HL-60/S4 treated with phorbol 12-myristate 13-acetate at 8.2 ng/mL for 4 days and 3 days (cell line): Measurements from ENCODE around the gene ADAMTSL3.

ENCODE experiments used
- in situ Hi-C: fragments of 300-500 bp; cut with MboI; formaldehyde crosslinking; loops from 2 replicates; pipeline ENCODE4 v1.15.0; 2022; ENCODE audit warnings: low sequenced_read_pairs

Gene ADAMTSL3

GRCh38 chr15:83653639-83654378, at the start of gene ADAMTSL3:
ADAMTSL3 (plus strand) TSS chr15:83654123; CDS start chr15:83655762, 1,639 bp downstream.
- in situ Hi-C loops, result no loop called here

DNA sequence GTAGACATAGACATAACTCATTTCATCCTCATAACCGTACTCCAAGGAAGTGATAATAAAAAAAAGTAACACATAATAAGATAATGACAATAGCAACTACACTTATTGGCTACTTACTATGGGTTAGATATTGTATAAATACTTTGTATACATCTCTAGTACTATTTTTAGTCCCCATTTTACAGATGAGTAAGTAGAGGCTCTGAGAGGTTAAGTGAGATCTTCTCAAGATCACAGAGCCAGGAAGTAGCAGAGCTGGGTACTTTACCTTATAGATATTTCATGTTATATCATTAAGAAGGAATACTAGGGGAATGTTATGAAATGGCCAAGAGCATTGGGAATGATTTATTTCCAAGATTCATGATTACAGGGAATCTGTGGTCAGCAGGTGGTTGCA, 49.4 kb upstream of the ADAMTSL3 start:
- in situ Hi-C loops, result no loop called here

GRCh38 chr15:83605111-83605945, 48.6 kb upstream of the ADAMTSL3 start:
- in situ Hi-C loops, result no loop called here

- in situ Hi-C loops, result no loop called here
Measured at GRCh38 chr15:83610132-83610531, 43.8 kb upstream of the ADAMTSL3 start.

DNA sequence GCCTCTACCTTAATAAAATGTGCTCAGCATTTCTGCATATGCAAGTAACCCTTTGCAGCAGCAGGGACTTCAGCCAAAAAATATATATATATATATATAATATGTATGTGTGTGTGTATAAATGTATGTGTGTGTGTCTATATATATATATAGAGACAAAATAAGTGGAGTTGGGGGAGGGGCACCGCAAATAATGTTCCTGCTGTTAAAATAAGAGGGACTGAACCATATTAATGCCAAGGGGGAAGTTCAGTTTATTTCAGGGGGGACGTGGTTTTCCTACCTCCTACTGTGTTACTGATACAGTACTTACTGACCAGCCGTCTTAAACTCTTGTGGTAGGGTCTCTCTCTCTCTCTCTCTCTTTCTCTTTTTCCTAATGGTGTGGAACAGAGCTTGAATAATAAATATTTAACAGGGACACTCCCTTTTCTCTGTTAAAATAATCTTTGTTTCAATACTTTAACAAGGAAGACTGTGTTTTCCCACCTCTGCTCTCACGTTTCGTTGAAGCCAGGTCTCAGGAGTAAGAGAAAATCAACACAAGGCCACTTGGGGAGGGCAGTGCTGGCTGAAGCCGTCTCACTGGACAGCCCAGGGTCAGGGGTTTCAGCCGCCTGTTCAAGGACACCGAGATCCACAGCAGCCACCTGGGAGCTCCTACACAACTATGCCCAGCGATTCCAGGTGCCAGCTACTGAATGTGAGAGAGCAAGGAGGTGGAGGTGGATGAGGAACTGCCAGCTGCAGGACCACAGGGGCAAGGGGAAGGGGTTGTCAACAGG, 42.8 kb upstream of the ADAMTSL3 start:
- in situ Hi-C loops, result no loop called here

- in situ Hi-C loops, result no loop called here
Measured at GRCh38 chr15:83612226-83612625, 41.7 kb upstream of the ADAMTSL3 start.

GRCh38 chr15:83612898-83613635, 40.9 kb upstream of the ADAMTSL3 start:
- in situ Hi-C loops, result no loop called here

DNA sequence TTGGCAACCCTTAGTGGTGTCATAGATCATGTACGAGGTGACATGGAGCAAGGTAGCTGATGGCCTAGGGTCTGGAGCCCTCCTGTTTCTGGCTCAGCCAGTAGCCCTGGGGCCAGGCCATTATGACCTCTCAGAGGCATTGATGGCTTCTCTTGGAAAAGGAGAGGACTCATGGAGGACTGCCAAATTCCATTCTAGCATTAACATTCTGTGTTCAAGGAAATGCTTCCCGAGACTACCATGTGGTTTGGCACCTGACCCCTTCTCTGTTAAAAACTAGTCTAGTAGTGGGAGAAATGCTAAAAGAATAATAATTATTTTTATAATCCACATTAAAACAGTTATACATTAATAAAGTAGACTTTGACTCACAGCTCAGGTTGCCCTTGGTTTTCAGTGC, 40.2 kb upstream of the ADAMTSL3 start:
- in situ Hi-C loops, result no loop called here

GRCh38 chr15:83616840-83617239, 37.1 kb upstream of the ADAMTSL3 start:
- in situ Hi-C loops, result no loop called here

DNA sequence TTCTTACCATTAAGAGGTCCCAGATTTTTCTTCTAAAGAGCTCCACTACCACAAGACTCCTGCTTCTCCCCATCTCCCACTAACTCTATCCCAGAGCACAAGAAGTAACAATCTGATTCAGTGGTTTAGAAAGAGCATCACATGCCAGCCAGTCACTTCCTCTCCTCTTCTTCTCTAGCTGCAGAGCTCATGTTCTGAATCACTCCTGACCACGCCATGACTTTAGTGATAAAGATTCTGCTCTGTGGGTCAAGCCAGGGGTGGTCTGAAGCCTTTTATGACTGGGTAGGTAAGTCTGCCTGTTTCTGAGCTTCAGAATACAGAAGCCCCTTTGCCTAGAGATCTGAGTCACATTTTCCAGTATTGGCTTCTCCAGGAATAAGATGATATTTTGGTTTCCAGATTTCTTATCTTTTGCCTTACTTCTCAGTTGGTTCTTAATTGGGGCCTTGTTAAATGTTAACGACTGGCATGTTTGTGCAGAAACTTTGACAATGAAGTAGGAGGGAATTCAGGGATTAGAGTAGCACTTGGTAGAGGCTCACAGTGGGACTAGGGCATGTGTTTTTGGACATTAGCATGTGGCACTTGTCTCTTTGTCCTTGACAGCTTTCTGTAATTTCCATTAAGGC, 27.6 kb upstream of the ADAMTSL3 start:
- in situ Hi-C loops, result no loop called here

DNA sequence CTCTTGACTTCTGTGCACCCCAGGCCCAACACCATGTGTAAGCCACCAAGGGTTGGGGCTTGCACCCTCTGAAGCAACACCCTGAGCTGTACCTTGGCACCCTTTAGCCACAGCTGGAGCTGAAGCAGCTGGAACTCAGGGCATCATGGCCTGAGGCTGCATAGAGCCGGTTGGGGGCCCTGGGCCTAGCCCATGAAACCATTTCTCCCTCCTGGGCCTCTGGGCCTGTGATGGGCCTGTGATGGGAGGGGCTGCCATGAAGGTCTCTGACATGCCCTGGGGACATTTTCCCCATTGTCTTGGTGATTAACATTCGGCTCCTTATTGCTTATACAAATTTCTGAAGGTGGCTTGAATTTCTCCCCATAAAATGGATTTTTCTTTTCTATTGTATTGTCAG, 22.4 kb upstream of the ADAMTSL3 start:
- in situ Hi-C loops, result no loop called here

GRCh38 chr15:83643201-83643600, 10.7 kb upstream of the ADAMTSL3 start:
- in situ Hi-C loops, result no loop called here

- in situ Hi-C loops, result no loop called here
Measured at GRCh38 chr15:83644439-83644838, 9.5 kb upstream of the ADAMTSL3 start.

DNA sequence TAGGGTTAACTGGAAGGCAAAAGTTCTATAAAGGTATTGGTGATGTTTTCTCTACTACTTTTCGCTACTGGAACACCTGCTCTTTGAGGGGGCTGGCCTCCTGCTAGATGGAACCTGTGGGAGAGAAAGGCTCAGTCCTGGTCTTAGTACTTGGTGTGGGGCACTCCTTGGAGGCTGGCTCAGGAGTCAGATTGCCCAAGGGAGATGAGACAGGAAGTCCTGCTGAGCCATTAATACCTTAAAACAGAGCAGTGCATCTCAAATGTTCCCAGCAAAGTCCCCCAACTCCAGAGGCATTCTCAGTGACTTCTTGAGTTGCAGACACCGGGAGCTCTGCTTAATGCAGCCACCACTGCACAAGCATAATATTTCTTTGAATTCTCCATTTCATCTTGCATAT, 3.1 kb upstream of the ADAMTSL3 start:
- in situ Hi-C loops, result no loop called here

GRCh38 chr15:83651541-83651940, 2.4 kb upstream of the ADAMTSL3 start:
- in situ Hi-C loops, result no loop called here

- in situ Hi-C loops, result no loop called here
Measured at GRCh38 chr15:83652626-83653204, 1.2 kb upstream of the ADAMTSL3 start.

DNA sequence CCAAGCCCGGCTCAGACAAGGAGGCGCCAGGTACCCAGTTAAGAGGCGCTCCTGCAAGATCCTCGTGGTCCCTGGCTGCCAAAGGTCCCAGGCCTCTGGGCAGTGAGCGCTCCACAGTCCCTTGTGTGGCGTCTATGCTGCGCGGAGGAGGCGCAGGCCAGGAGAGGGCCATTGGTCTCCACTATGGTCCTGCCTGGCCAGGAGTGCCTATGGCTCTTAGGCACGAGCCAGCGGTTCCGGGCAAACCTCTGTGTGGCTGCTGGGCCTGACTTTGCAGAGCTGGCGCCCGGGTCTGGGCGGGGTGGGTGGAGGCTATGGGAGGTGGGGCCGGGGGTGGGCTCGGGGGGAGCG, 660 bp upstream of the ADAMTSL3 start:
- in situ Hi-C loops, result no loop called here

- in situ Hi-C loops, result no loop called here
Measured at GRCh38 chr15:83654379-83655236, 685 bp downstream of the ADAMTSL3 start.

GRCh38 chr15:83655237-83655616, 1.3 kb downstream of the ADAMTSL3 start:
- in situ Hi-C loops, result no loop called here
